HL-60/S4 treated with phorbol 12-myristate 13-acetate at 8.2 ng/mL for 4 days and 3 days (cell line): ENCODE measurements around the gene UBE3D.

ENCODE experiments used
- in situ Hi-C: fragments of 300-500 bp; cut with MboI; formaldehyde crosslinking; loops from 2 replicates; pipeline ENCODE4 v1.15.0; 2022; ENCODE audit warnings: low sequenced_read_pairs

UBE3D gene, protein sequence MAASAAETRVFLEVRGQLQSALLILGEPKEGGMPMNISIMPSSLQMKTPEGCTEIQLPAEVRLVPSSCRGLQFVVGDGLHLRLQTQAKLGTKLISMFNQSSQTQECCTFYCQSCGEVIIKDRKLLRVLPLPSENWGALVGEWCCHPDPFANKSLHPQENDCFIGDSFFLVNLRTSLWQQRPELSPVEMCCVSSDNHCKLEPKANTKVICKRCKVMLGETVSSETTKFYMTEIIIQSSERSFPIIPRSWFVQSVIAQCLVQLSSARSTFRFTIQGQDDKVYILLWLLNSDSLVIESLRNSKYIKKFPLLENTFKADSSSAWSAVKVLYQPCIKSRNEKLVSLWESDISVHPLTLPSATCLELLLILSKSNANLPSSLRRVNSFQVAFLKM

DNA sequence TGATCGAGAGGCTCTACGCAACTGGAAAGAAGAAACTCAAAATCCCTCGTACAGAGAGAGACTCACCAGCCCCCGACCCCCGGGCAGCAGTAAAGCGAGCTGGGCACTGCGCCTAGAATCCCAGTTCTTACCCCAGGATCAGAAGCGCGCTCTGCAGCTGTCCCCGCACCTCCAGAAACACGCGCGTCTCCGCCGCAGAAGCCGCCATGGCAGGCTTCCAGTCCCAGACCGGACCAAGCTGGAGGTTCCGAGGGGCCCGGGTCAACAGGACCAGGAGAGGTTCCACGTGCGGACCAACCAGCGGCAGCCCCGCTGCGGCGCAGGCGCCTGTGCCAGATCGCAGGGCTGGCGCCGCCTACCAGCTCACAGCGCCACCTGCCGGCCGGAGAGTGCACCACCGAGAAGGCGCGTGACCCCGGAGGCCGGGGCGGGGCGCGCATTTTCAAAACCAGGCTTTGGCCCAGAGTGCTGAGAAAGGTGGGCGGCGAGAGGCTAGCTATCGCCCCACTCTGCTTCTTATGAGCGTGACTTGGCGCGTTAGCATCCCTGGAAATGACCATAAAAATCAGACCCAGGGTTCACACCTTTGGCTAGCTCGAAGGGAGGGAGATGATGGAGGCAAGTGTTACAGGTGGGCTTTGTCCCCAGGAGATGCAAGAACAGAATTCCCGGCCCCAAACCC, at the start of gene UBE3D:
Gene UBE3D (minus strand): TSS at position 331 of the 682 bp plus-strand sequence. CDS start 123 bp downstream, at position 208.
- in situ Hi-C loops: no loop called here

DNA sequence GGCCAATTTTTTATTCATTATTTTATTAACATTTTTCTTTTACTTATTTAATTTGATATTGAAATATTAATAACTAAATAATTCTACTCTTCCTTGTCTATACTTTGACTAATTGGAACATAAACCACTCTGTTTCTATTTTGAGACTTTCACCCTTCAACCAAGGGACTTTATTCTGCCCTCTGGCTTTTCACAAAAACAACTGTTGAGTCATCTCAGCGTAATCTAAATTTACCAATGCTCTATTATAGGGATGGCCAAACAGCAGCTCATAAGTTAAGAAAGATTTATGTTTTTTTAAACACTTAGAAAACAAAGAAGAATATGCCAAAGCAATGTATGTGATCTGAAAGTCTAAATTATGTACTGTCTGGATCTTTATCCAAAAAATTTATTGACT, 48.5 kb upstream of the UBE3D start:
- in situ Hi-C loops: no loop called here

DNA sequence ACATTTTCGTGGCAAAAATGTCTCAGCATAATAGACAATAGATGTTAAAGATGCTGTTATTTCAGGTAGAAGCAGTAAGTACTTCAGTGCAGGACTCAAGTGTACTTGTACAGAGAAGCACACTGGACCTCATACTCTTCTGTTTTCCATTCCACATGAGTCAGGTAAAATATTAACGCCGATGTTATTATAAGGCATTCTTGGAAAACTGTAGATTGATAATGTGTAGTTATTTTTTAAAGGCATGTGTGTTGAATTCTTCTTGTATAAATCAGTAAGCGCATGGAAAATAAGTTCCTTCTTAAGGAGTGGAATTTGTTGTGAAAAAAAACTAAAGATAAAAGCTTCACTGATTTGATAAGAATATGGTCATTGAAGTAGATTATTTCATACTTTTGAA, 47.6 kb upstream of the UBE3D start:
- in situ Hi-C loops: no loop called here

DNA sequence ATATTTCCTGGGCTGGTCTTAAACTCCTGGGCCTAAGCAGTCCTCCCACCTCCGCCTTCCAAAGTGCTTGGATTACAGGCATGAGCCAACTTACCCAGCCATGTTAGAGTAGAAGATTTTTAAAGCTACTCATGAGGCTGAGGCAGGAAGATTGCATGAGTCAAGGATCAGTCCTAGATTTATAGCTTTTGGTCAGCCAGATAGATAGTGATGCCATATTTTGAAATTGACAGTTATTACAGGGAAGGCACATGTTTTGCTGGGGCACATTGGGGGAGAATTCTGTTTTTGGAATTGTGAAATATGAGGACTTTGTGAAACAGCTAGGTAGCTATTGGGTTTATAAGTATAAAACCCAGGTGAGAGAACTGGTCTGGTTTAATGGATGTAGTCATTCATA, 42.7 kb upstream of the UBE3D start:
- in situ Hi-C loops: no loop called here

DNA sequence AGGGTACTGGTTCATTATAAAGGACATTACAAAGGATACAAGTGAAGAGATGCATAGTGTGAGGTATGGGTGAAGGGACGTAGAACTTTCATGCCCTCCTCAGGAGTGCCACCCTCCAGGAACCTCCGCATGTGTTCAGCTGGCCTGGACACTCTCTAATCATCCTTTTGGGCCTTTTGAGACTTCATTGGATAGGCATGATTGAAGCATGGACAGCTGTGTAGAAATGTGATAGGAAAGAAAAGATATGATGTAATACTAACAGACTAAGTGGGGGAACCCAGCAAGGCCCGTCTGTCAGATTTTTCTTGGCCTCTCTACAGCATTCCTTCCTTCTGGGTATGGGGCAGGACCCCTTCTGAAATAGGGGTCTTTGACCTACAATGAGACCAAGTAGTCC, 32.9 kb upstream of the UBE3D start:
- in situ Hi-C loops: no loop called here

DNA sequence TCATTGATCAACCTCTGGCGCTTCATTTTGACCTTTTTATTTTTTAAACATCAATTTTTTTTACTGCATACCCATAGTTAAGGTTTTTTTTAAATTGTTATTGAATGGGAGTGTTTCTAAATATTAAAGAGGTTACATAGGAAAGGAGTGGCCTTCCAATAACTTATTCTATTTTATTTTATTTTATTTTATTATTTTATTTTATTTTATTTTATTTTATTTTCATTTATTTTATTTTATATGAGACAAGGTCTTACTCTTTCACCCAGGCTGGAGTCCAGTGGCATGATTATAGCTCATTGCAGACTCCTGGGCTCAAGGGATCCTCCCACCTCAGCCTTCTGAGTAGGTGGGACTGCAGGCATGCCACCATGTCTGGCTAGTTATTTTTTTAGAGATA, 32.0 kb upstream of the UBE3D start:
- in situ Hi-C loops: no loop called here

DNA sequence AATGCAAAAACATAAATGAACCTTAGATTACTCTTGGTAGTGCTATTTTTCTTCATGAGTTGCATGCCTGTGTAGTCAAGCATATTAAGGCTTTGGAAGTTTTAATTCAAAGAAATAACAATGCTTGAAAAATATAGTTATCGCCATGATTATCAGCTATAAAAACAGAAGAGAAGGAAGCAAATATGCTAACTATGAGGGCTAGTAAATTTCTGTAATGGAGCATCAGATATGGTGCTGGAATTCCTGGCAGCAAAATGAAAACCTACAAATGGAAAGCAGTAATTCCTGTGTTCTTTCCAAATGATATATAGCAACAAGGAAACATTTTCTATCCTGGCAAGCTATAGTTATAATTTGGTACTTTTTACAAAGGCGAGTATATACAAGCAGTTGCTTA, 31.6 kb upstream of the UBE3D start:
- in situ Hi-C loops: no loop called here

DNA sequence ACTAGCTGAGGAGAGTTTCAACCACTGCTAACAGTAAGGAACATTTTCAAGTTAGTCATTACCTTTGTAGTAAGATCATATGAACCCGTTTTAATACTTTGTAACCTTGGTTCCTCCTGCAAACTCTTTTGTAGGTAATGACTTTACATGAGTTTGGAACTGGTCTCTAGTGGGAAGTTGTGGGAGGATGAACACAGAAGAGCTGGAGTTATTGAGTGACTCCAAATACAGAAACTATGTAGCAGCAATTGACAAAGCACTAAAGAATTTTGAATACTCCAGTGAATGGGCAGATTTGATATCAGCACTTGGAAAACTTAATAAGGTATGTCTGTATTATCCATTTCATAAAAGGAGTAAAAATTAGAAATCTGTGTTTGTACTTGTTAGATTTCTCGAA, 31.1 kb upstream of the UBE3D start:
- in situ Hi-C loops: no loop called here

DNA sequence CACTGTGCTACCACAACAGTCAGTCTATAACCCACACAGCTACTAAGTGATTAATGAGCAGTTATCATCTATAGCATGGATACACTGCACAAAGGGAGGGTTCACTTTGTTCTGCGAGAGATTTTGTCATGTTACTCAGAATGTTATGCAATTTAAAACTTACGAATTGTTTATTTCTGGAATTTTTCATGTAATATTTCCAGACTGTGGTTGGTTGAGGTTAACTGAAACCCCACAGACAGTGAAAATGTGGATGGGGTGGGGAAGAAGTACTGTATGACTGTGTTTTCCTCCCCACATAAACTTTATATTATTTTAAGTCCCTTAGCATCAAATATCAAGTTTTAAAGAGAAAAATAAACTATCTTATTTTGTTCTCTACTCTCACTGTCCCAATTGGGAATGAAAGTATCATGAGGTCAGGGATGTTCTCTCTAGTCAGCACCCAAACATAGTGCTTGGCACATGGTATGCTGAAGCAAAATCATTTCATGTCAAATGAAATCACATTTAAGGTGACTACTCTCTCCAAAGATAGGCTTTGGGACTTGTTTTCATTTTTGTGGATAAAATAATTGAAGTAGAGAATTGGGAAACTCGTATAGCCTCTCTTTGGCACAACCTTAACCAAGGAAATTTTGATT, 27.2 kb upstream of the UBE3D start:
- in situ Hi-C loops: no loop called here

DNA sequence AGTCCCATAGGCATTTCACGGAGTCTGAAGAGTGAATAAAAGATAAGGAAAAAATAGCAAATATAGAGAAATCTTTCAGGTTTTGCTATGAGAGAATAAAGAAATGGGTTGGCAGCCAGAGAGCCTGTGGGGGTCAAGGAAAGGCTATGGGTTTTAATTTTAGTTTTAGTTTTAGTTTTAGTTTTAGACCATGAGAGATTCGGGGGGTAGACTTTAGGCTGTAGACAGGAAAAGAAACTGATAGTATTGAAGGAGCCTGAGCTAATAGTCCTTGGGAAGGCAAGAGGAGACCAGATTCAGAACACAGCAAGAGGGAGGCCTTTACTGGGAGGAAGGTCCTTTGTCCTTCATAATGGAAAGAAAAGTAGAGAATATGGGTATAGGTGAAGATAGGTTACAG, 21.1 kb upstream of the UBE3D start:
- in situ Hi-C loops: no loop called here

DNA sequence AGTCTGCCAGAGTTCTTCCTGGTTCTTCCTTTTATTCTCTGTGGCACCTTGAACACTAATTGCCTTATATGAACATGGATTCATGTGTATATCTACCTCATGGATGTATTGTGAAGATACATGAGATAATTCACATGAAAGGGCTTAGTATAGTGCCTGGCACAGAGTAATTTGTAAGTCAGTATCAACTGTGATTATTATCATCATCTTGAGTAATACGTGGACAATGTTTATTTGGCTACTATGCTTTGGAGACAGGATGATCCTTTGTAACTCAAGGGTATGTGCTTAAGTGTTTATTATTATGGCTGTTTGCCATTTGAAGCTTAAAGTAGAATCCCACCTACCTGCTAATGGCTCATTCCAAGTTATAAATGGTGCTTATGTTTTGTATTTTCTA, 17.8 kb upstream of the UBE3D start:
- in situ Hi-C loops: no loop called here

DNA sequence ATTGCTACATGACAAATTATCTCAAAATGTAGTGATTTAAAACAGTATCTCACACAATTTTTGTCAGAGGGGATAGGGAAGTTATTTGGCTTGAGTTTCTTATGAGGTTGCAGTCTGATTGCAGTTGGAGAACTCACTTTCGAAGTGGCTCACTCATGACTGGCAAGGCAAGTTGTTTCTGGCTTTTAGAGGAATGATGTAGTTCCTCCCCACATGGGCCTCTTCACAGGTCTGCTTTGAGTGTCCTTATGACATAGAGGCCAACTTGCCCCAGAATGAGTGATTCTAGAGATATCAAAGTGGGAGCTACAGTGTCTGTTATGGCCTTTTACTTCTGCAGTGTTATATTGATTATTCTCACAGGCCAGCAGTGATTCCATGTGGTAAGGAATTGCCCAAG, 8.0 kb upstream of the UBE3D start:
- in situ Hi-C loops: no loop called here

DNA sequence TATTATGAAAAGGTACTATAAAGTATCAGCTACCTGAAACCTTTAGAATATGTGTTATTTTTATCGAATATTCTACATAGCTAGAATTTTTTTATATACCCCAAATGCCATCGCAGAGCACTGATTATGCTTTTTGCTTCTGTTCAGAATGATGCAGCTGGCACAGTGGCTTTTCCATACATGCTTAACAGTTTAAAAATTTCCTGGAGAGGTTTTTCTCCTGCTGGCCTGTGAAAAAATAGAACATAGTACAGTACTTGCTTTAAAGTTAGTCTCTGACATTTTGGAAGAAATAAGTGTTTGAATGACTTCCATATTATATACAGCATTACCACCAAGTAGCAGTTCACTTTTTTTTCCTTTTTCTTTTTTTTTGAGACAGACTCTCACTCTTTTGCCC, 7.1 kb upstream of the UBE3D start:
- in situ Hi-C loops: no loop called here

DNA sequence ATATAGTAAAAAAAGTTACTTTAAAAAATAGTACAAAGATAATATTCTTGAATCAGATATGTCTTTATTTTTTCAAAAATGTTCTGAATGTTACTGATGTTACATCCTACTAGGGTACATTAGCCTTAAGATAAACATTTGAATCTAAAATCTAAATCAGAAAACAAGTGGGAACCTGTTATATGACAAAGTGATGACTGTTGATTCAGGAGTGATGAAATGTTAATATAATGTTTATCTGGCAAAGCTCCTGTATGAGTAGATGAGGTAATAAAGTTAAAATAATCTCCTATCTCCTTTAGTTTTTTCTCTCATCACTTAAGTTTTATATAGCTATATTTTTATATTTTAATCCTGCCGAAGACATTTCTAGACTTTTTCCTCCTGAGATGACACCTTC, 6.1 kb upstream of the UBE3D start:
- in situ Hi-C loops: no loop called here

DNA sequence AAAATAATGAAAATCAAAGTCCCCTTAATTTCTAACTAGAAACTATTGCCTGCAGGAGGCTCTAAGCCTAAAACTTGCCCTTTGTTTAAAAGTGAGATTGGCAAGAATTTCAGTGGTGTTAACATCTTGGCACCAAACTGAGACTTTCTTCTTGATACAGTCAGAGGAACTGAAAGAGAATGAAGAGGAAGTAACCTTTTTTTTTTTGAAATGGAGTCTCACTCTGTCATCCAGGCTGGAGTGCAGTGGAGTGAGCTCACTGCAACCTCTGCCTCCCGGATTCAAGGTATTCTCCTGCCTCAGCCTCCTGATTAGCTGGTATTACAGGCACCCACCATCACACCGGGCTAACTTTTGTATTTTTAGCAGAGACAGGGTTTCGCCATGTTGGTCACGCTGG, 5.4 kb upstream of the UBE3D start:
- in situ Hi-C loops: no loop called here

DNA sequence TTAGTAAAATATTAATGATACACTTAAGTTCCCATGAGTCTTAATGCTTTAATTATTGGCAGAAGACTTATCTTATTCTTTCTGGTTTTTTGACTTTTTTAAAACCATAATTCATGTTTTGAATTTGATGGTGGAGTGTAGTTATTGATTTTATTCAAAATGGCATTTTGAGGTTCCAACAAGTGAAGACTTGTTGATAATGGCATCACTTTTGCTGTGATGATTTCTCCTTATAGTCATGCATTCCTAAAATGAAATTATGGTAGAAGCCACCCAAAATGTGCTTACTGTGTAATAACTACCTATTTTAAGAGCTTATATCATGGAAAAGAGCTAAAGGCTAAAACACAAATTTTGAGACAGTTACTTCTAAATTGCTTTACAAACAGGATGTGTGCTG, 4.0 kb upstream of the UBE3D start:
- in situ Hi-C loops: no loop called here

DNA sequence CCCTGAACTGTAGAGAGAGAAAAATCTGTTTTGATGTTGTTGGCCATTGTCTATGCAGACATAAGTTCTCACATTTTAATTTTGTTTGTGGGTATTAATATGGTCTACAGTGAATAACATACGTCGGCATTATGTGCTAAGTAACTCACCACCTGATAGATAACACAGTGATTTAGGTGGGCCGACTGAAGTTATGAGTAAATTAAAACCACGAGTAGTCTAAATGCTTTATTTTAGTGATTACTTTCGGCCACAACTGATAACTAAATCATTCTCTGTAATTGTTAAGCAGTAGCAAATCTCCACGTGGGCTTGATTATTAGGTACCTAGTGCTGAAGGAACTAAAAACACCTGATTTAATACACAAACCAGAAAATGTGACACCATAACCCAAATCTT, 3.0 kb upstream of the UBE3D start:
- in situ Hi-C loops: no loop called here

DNA sequence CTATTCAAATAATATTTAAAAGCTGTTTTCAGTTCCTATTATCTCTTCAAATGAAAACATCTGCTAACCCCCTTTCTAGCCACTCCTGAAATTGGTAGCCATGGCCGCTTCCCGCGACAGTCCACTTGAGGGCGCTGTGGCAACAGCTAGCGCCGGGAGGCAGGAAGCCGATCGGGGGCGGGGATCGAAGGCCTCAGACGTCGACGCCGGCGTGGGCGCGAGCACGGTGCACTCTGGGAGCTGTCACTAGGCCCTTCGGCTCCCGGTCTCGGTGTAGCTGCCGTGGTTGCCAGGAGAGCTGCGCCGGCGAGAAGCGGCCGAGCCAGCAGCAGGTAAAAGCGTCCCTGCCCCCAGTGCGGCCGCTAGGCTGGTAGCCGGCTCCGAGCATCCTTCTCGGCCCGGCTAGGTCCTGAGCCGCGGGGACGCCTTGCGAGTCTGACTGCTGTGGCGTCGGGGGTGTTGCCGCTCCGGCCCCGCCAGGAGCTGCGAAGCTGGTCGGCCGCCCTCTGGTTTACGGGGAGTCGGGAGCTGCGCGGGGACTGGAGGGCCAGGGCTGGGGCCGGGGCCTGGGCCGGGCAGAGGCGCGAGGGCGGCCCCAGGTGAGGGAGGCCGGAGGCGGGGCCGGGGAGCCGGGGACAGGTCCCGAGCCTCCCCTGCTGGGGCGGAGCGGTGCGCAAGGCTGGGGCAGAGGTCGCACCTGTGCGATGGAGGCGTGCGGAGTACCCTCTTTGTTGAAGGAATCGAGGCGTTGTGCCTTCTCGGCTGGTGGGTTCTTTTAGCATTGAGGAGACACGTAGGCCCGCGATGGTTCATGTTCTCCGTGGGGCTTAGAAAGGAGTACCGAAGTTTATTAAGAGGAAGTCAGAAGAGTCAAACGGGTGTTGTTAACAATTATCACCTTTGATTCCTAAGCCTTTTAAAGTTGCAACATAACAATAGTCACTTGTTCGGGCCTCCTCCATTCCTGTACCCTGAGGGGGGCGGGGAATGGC, 2.1 kb upstream of the UBE3D start, which contains the start of gene DOP1A:
Gene DOP1A (plus strand): TSS at position 224 of the 992 bp plus-strand sequence. CDS start 29,307 bp downstream, outside the sequence.
- in situ Hi-C loops: no loop called here

DNA sequence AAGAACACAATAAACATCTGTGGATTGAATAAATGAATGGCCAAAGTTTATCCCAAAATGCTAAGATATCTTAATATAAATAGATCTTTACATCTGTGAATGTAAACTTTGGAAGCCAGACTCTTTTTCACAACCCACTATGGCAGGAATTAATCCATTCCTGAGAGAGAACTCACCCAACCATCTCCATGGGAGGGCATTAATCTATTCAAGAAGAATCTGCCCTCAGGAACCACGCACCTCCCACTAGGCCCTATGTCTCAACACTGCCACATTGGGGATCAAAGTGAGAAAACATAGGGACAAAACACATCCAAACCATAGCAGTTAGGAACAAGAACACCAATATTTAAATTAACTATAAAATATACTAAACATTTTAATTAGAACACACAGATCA, 3.4 kb downstream of the UBE3D start:
- in situ Hi-C loops: no loop called here

DNA sequence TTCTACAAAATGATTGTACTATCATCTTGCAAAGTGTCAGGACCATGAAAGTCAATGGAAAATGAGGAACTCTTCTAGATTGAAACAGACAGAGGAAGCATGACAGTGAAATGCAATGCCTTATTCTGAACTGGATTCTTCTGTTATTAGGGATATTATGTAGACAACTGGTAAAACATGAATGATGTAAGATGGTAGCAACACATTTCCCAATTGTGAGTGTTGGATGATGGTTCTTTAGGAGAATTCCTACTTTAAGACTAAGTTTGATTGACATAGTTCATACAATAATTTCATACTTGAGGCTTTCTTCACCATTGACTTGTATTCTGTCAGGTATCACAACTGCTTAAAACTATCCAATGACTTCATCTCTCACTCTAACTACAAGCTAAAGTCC, 4.5 kb downstream of the UBE3D start:
- in situ Hi-C loops: no loop called here
